Measurements from ENCODE around the gene CTSE. TPM values are rescaled to one million over a fixed set of nuclear protein-coding genes. Genes with fewer than 3 reads are reported as not detected.

Gene CTSE
- total and polyA plus RNA-seq, 2 of the 8 experiments (the other 6 are each of a cell fraction or from before 2014, with no cell fraction given): 0.03 TPM; not detected in 1

DNA sequence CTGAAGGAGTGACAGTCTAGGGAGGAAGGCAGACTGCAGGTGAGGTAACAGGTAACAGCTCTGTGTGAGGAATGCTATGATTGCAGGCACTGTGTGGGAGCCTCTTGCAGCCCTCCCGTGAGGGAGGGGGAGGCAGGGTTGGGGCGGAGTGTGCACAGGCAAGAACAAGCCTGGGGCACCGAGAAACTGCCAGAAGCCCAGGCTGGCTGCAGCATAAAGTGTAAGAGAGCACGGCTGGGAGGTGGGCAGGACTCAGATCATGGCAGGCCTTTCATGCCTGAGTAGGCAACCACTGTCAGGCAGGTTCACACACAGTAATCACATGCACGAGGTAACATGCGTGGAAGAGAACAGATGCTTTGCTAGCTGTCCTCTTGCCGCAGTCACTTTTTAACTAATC, 17.9 kb upstream of the CTSE start (continued):
- TF ChIP-seq, protein P1, sequence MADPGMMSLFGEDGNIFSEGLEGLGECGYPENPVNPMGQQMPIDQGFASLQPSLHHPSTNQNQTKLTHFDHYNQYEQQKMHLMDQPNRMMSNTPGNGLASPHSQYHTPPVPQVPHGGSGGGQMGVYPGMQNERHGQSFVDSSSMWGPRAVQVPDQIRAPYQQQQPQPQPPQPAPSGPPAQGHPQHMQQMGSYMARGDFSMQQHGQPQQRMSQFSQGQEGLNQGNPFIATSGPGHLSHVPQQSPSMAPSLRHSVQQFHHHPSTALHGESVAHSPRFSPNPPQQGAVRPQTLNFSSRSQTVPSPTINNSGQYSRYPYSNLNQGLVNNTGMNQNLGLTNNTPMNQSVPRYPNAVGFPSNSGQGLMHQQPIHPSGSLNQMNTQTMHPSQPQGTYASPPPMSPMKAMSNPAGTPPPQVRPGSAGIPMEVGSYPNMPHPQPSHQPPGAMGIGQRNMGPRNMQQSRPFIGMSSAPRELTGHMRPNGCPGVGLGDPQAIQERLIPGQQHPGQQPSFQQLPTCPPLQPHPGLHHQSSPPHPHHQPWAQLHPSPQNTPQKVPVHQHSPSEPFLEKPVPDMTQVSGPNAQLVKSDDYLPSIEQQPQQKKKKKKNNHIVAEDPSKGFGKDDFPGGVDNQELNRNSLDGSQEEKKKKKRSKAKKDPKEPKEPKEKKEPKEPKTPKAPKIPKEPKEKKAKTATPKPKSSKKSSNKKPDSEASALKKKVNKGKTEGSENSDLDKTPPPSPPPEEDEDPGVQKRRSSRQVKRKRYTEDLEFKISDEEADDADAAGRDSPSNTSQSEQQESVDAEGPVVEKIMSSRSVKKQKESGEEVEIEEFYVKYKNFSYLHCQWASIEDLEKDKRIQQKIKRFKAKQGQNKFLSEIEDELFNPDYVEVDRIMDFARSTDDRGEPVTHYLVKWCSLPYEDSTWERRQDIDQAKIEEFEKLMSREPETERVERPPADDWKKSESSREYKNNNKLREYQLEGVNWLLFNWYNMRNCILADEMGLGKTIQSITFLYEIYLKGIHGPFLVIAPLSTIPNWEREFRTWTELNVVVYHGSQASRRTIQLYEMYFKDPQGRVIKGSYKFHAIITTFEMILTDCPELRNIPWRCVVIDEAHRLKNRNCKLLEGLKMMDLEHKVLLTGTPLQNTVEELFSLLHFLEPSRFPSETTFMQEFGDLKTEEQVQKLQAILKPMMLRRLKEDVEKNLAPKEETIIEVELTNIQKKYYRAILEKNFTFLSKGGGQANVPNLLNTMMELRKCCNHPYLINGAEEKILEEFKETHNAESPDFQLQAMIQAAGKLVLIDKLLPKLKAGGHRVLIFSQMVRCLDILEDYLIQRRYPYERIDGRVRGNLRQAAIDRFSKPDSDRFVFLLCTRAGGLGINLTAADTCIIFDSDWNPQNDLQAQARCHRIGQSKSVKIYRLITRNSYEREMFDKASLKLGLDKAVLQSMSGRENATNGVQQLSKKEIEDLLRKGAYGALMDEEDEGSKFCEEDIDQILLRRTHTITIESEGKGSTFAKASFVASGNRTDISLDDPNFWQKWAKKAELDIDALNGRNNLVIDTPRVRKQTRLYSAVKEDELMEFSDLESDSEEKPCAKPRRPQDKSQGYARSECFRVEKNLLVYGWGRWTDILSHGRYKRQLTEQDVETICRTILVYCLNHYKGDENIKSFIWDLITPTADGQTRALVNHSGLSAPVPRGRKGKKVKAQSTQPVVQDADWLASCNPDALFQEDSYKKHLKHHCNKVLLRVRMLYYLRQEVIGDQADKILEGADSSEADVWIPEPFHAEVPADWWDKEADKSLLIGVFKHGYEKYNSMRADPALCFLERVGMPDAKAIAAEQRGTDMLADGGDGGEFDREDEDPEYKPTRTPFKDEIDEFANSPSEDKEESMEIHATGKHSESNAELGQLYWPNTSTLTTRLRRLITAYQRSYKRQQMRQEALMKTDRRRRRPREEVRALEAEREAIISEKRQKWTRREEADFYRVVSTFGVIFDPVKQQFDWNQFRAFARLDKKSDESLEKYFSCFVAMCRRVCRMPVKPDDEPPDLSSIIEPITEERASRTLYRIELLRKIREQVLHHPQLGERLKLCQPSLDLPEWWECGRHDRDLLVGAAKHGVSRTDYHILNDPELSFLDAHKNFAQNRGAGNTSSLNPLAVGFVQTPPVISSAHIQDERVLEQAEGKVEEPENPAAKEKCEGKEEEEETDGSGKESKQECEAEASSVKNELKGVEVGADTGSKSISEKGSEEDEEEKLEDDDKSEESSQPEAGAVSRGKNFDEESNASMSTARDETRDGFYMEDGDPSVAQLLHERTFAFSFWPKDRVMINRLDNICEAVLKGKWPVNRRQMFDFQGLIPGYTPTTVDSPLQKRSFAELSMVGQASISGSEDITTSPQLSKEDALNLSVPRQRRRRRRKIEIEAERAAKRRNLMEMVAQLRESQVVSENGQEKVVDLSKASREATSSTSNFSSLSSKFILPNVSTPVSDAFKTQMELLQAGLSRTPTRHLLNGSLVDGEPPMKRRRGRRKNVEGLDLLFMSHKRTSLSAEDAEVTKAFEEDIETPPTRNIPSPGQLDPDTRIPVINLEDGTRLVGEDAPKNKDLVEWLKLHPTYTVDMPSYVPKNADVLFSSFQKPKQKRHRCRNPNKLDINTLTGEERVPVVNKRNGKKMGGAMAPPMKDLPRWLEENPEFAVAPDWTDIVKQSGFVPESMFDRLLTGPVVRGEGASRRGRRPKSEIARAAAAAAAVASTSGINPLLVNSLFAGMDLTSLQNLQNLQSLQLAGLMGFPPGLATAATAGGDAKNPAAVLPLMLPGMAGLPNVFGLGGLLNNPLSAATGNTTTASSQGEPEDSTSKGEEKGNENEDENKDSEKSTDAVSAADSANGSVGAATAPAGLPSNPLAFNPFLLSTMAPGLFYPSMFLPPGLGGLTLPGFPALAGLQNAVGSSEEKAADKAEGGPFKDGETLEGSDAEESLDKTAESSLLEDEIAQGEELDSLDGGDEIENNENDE (IDR thresholded peaks at IDR 0.05; ENCODE audit: insufficient replicate concordance, low read length): no peak
- TF ChIP-seq RNF2 (IDR thresholded peaks at IDR 0.05; ENCODE audit: borderline replicate concordance, low read depth, low read length, missing control alignments, poor library complexity, severe bottlenecking) (no peak), HDAC6 (IDR thresholded peaks at IDR 0.05; ENCODE audit: low read depth, low read length) (no peak), CBX8 (IDR thresholded peaks at IDR 0.05; ENCODE audit: borderline replicate concordance, low read depth, low read length) (no peak), ASH2L (IDR thresholded peaks at IDR 0.05; ENCODE audit: low read length) (no peak), RAD21 (IDR thresholded peaks at IDR 0.05 in 1 of 2, conservative IDR thresholded peaks at IDR 0.05 in 1 of 2; ENCODE audit: low read depth in 2 of 2, low read length in 2 of 2) (no peak), SP4 (IDR thresholded peaks at IDR 0.05; ENCODE audit: low read length) (no peak)

All from H1 (cell line).